Subcutaneous adipose tissue (tissue), 4 donors: ENCODE measurements around the gene SLC23A3. TPM values are rescaled to one million over a fixed set of nuclear protein-coding genes. Genes with fewer than 3 reads are reported as not detected.

ENCODE experiments used
- CTCF ChIP-seq: fragments of 450-650 bp; IDR thresholded peaks from one replicate; pipeline ENCODE4 v1.5.1; 2016; ENCODE audit warnings: low read depth, mild to moderate bottlenecking, control low read depth, antibody characterized with exemption, moderate library complexity
- total RNA-seq, 4 donors: library from RNA; depleted of rRNA; stranded (reverse); fragments of >200 nt; gene quantifications; one replicate each; pipeline ENCODE4 v1.1.0, GENCODE V29; 2016

The SLC23A3 gene
- total RNA-seq, 4 donors from 2014 or later: 0.38 to 0.82 (median 0.67) TPM

- TF ChIP-seq CTCF: no peak
These were observed 44.3 kb upstream of the SLC23A3 start for GRCh38 chr2:219214141-219214540.

- no peak for TF ChIP-seq CTCF
These were observed 43.8 kb upstream of the SLC23A3 start for GRCh38 chr2:219213486-219214071.

GRCh38 chr2:219213026-219213415, 43.2 kb upstream of the SLC23A3 start:
- no peak for TF ChIP-seq CTCF

GRCh38 chr2:219210886-219211362, 41.1 kb upstream of the SLC23A3 start:
- TF ChIP-seq CTCF: no peak

GRCh38 chr2:219210196-219210885, 40.5 kb upstream of the SLC23A3 start:
- no peak for TF ChIP-seq CTCF

- no peak for TF ChIP-seq CTCF
These were observed 39.7 kb upstream of the SLC23A3 start for GRCh38 chr2:219209236-219210195.
